RWPE2 (cell line): ENCODE data around the gene SLC9A7.

Source experiments
- ATAC-seq: fragments of 200-7000 bp; cut with Tn5 transposase; 3 replicates; pipeline ENCODE4 v1.9.1; 2021; ENCODE audit warnings: low read depth
- DNase-seq: peaks from one replicate; pipeline ENCODE4 v3.0.0-alpha.2; 2020; ENCODE audit warnings: low spot score
- H3K27ac ChIP-seq: fragments of 450-650 bp; 2 replicates; pipeline ENCODE4 v1.5.1; 2017; ENCODE audit warnings: mild to moderate bottlenecking; ENCODE audit not compliant: poor library complexity, severe bottlenecking
- H3K27me3 ChIP-seq: fragments of 250-450 bp; sonication (Bioruptor Pico); 2 replicates; pipeline ENCODE4 v1.5.1; 2021; ENCODE audit warnings: mild to moderate bottlenecking, moderate library complexity; ENCODE audit not compliant: insufficient read depth, poor library complexity, severe bottlenecking
- H3K36me3 ChIP-seq: fragments of 250-450 bp; sonication (Bioruptor Pico); 2 replicates; pipeline ENCODE4 v1.5.1; 2020; ENCODE audit warnings: low read depth, mild to moderate bottlenecking, moderate library complexity
- H3K4me1 ChIP-seq: fragments of 250-450 bp; sonication (Bioruptor Pico); 2 replicates; pipeline ENCODE4 v1.5.1; 2021; ENCODE audit warnings: mild to moderate bottlenecking, moderate library complexity; ENCODE audit not compliant: insufficient read depth, poor library complexity, severe bottlenecking
- H3K4me3 ChIP-seq: fragments of 250-450 bp; sonication (Bioruptor Pico); 2 replicates; pipeline ENCODE4 v1.5.1; 2021; ENCODE audit warnings: mild to moderate bottlenecking, moderate library complexity; ENCODE audit not compliant: severe bottlenecking
- H3K9me3 ChIP-seq: fragments of 250-450 bp; sonication (Bioruptor Pico); 2 replicates; pipeline ENCODE4 v1.5.1; 2021; ENCODE audit warnings: mild to moderate bottlenecking, moderate library complexity; ENCODE audit not compliant: severe bottlenecking
- TF ChIP-seq, protein P1 (sequence below): fragments of 450-650 bp; IDR thresholded peaks from one replicate; pipeline ENCODE4 v1.5.1; 2017; ENCODE audit warnings: mild to moderate bottlenecking, moderate library complexity; ENCODE audit not compliant: poor library complexity, severe bottlenecking

The SLC9A7 gene

DNA sequence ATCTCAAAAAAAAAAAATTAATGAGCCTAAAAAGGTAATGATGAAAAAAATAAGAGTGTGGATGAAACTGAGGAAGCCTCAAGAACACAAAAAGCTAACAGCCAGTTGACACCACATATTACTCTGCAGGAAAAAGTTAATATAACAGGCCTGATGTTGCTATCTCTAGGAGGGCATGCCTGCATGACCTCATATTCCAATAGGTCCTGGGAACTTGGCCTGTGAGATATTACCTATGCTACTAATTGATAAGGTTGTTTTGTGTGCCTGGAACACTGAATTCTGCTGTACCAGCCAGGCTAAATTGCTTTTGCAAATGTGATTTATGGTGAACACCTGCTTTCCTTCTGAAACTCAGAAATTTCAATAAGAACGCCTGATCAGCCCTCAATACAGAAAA, 15.9 kb downstream of the SLC9A7 start:
- H3K27ac ChIP-seq: no peak overlapping the region
- ATAC-seq (no peak), DNase-seq (no peak)
- no peak overlapping the region for H3K4me3 ChIP-seq
- TF ChIP-seq, protein P1, sequence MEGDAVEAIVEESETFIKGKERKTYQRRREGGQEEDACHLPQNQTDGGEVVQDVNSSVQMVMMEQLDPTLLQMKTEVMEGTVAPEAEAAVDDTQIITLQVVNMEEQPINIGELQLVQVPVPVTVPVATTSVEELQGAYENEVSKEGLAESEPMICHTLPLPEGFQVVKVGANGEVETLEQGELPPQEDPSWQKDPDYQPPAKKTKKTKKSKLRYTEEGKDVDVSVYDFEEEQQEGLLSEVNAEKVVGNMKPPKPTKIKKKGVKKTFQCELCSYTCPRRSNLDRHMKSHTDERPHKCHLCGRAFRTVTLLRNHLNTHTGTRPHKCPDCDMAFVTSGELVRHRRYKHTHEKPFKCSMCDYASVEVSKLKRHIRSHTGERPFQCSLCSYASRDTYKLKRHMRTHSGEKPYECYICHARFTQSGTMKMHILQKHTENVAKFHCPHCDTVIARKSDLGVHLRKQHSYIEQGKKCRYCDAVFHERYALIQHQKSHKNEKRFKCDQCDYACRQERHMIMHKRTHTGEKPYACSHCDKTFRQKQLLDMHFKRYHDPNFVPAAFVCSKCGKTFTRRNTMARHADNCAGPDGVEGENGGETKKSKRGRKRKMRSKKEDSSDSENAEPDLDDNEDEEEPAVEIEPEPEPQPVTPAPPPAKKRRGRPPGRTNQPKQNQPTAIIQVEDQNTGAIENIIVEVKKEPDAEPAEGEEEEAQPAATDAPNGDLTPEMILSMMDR: no peak
- H3K9me3 ChIP-seq: no peaks in the 10 kb centered on the region
- no peaks in the 10 kb centered on the region for H3K4me1 ChIP-seq
- H3K27me3 ChIP-seq: no peaks in the 10 kb centered on the region
- no peaks in the 10 kb centered on the region for H3K36me3 ChIP-seq

GRCh38 chrX:46739736-46740135, 19.2 kb downstream of the SLC9A7 start:
- Histone ChIP-seq H3K9me3 (peaks cover 2% of the 10 kb centered on the region), H3K27me3 (no peaks in the 10 kb centered on the region), H3K4me3 (no peak overlapping the region), H3K36me3 (no peaks in the 10 kb centered on the region), H3K27ac (no peak overlapping the region), H3K4me1 (peaks cover 3% of the 10 kb centered on the region)
- DNase-seq: no peak
- no peak for ATAC-seq
- TF ChIP-seq, protein P1: no peak

DNA sequence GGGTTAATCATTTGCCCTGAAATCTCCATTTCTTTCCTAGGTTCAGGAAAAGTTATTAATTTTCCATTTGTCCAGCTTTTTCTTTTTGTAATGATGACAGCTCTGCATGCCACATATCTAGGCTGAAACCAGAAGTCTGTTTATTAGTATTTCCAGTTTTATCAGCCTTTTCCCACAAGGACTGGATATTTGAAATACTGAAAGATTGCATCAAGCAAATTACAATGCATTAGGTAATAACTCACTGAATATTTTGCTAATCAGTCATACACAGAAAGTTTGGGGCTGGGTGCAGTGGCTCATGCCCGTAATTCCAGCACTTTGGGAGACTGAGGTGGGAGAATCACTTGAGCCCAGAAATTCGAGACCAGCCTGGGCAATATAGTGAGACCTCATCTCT, 21.5 kb downstream of the SLC9A7 start:
- peak; percentile 54; the same call in 2 of the 3 replicates for ATAC-seq
- TF ChIP-seq, protein P1: no peak
- DNase-seq: no peak
- H3K36me3 ChIP-seq: no peaks in the 10 kb centered on the region
- peaks cover 3% of the 10 kb centered on the region for H3K4me1 ChIP-seq
- no peak overlapping the region for H3K4me3 ChIP-seq
- no peaks in the 10 kb centered on the region for H3K27me3 ChIP-seq
- peak overlapping the region; percentile 45 for H3K27ac ChIP-seq
- H3K9me3 ChIP-seq: peaks cover 2% of the 10 kb centered on the region

DNA sequence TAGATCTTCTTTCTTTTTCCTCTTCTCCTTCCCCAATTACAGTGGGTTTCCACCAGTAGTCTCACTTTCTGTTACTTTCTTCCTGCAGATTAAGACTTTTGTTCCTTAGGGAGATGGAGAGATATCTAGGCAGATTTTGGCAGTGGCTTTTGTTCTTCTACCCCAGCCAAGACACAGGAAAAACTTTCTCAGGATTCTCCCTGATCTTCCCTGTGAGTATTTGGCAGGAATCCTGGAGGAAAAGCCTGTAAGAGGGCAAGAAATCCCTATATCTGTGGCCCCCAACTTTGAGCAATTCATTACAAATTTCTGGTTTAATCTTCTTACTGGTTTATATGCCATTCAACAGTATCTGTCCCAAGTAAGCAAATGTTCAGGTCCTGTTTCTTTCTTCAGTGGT, 21.9 kb downstream of the SLC9A7 start:
- no peak overlapping the region for H3K4me3 ChIP-seq
- peak overlapping the region; percentile 45 for H3K27ac ChIP-seq
- no peaks in the 10 kb centered on the region for H3K36me3 ChIP-seq
- TF ChIP-seq, protein P1: no peak
- peaks cover 3% of the 10 kb centered on the region for H3K4me1 ChIP-seq
- DNase-seq (no peak), ATAC-seq (no peak)
- no peaks in the 10 kb centered on the region for H3K27me3 ChIP-seq
- peaks cover 2% of the 10 kb centered on the region for H3K9me3 ChIP-seq

- Histone ChIP-seq H3K4me3 (no peak overlapping the region), H3K27ac (no peak overlapping the region), H3K4me1 (peaks cover 3% of the 10 kb centered on the region), H3K36me3 (no peaks in the 10 kb centered on the region), H3K27me3 (no peaks in the 10 kb centered on the region), H3K9me3 (peaks cover 2% of the 10 kb centered on the region)
- ATAC-seq: no peak
- no peak for DNase-seq
- TF ChIP-seq, protein P1: no peak
These were observed 23.3 kb downstream of the SLC9A7 start for GRCh38 chrX:46735622-46736021.
